EL (cell line): ENCODE data around the gene SYT8.
"Not testable (repeated sequence)": the region's sequence is repeated elsewhere in the genome, so short reads cannot be mapped to it uniquely, and the experiment has no call there.

Experiments
- DNase-seq: peaks from one replicate; pipeline ENCODE4 v3.0.0-alpha.2; 2016

Gene SYT8, protein sequence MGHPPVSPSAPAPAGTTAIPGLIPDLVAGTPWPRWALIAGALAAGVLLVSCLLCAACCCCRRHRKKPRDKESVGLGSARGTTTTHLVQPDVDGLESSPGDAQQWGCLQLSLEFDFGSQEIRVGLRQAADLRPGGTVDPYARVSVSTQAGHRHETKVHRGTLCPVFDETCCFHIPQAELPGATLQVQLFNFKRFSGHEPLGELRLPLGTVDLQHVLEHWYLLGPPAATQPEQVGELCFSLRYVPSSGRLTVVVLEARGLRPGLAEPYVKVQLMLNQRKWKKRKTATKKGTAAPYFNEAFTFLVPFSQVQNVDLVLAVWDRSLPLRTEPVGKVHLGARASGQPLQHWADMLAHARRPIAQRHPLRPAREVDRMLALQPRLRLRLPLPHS

GRCh38 chr11:1834779-1835670 lies at the start of gene SYT8:
Gene SYT8, plus strand, starts transcription at chr11:1834990. Its CDS starts 116 bp downstream, at chr11:1835106.
- no peak for DNase-seq

DNA sequence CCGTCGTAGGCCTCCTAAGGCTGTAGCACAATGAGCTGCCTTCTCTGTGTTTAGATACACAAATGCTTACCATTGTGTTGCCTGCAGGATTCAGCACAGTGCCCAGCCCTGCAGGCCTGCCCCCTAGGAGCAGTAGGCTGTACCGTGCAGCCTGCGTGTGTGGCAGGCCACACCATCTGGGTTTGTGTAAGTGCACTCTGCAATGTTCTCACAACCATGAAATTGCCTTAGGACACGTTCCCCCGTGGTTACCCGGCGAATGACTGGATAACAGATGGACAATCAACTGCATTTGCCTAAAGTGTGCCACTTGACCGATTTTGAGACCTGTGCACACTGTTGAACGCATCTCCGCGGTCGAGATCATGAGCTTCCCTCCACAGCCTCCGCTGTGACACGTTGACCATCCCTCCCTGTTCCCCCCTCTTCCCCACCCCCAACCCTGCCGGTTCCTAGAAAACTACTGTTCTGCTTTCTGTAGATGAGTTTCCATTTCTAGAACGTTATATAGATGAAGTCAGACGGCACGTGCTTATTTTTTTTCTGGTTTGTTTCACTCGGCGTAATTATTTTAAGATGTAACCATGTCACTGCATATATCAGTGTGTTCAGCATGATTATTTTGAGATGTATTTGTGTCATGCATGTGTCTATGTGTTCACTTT lies 48.9 kb upstream of the SYT8 start:
- DNase-seq = no peak

DNA sequence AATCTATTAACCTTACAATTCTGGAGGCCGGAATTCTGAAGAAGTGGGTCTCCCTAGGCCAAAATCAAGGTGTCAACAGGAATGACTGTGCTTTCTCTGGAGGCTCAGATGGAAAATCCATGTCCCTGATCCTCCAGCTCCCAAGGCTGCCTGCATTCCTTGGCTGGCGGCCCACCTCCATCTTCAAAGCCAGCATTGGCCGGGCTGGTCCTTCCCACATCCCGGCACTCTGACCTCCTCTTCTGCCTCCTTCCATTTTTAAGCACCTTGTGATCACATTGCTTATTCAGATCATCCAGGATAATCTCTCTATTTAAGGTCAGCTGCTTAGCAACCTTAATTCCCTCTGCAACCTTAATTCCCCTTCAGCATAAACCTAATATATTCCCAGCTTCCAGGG lies 48.3 kb upstream of the SYT8 start:
- no peak for DNase-seq

- no peak for DNase-seq
Measured at GRCh38 chr11:1791912-1792311, 42.9 kb upstream of the SYT8 start.

- DNase-seq = no peak
Measured at GRCh38 chr11:1792461-1792860, 42.3 kb upstream of the SYT8 start.

DNA sequence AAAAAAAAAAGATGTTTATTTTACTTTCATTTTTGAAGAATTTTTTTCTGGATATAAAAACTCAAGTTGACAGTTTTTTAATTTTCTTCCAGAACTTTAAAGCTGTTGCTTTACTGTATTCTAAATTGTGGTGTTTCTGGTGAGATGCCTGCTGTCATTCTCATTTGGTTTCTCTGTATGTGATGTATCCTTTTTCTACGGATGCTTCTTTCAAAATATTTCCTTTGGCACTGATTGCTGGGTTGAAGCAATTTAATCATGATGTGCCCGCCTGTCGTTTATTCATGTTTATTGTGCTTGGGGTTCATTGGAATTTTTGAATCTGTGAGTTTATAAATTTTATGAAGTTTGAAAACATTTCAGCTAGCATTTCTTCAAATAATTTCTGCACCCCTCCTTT lies 41.7 kb upstream of the SYT8 start:
- no peak for DNase-seq

- no peak for DNase-seq
Measured at GRCh38 chr11:1796413-1797011, 38.3 kb upstream of the SYT8 start.

- DNase-seq = no peak
Measured at GRCh38 chr11:1797391-1798125, 37.2 kb upstream of the SYT8 start.

GRCh38 chr11:1803246-1803645 lies 31.5 kb upstream of the SYT8 start:
- no peak for DNase-seq

DNA sequence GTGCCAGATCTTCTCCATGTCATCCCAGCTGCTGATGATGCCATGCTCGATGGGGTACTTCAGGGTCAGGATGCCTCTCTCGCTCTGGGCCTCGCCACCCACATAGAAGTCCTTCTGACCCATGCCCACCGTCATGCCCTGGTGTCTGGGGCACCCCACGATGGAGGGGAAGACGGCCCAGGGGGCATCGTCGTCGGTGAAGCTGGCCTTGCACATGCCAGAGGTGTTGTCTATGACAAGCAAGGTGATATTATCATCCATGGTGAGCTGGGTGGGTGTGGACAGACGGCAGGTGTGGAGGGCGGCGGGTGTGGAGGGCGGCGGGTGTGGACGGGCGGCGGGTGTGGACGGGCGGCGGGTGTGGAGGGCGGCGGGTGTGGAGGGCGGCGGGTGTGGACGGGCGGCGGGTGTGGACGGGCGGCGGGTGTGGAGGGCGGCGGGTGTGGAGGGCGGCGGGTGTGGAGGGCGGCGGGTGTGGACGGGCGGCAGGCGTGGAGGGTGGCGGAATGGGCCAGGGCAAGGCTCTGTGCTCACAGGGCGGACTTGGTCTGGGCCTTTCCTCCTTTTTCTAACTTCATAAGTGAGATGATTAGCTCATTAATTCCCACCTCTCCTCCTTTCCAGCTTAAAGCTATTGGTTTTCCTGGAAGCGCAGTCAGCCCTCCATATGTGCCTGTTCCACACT lies 30.8 kb upstream of the SYT8 start:
- DNase-seq = not testable (repeated sequence)

DNA sequence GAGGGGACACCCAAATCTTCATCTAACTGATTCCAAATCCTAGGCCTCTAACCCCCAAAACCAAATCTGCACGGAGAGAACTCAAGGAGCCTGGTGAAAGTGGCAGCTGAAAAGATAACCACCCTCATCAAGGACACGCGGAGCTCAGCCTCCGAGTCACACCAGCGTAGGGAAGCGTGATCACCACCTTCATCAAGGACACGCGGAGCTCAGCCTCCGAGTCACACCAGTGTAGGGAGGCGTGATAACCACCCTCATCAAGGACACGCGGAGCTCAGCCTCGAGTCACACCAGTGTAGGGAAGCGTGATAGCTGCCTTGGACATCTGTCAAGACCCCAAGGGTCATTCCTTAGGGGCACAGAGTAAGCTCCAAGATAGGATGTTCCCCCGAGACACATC lies 29.3 kb upstream of the SYT8 start:
- no peak for DNase-seq

DNA sequence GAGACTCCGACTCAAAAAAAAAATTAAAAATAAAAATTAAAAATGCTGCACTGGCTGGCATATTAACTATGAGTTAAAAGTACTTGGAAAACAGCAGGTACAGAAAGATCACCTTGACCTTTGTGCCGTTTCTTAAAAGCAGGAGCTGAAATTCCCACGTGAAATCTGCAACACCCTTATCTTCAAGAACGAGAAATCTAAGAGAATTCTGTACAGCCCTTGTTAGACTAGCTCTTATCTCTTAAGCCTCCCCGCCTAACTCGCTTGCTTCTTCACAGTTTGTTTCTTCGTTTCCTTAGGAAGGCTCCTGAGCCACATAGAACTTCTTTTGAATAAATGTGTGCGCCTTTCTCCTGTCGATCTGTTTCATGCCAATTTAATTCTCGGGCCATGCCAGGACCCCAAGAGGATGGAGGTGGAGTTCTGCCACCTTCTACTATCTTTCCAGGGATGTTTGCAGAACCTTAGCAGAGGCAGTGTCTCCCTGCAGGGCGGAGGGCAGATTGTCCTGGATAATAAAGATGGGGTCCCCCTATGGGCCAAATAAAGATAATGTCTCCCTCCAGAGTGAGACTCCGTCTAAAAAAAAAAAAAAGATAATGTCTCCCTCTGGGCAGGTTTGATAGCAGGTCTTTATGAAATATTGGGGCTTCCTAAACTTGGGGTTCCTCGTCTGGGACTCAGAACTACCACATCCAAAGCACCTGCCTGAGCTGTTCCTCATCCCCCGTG lies 27.4 kb upstream of the SYT8 start:
- DNase-seq = no peak

GRCh38 chr11:1810761-1811160 lies 24.0 kb upstream of the SYT8 start:
- DNase-seq = no peak

DNA sequence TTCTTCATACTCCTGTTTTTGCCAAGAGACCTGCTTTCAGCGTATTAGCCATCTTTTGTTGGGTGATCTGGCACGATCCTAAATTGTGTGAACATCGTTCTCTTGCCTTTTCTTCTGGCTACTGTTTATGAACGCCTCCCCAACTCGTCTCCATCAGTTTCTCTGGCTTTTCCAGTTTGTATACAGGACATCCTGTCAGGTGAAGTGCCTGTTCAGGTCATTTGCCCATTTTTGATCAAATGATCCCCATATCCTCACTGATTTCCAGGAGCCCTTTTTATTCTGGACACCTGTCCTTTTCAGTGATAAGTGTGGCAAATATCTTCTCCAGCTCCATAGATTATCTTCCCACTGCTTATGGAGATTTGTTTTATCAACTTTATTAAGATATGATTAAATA lies 22.5 kb upstream of the SYT8 start:
- no peak for DNase-seq

GRCh38 chr11:1812801-1813200 lies 22.0 kb upstream of the SYT8 start:
- no peak for DNase-seq

DNA sequence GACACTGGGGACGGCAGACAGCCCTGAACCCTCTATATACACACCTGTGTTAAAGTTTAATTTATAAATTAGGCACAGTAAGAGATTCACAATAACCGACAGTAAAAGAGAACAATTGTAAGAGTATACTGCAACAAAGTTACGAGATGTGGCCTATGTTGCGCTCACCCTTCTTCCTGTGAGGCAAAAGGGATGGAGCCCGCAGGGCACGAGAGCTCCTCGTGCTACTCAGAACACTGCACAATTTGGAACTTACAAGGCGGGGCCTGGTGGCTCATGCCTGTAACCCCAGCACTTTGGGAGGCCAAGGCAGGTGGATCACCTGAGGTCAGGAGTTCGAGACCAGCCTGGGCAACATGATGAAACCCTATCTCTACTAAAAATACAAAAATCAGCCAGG lies 21.4 kb upstream of the SYT8 start:
- DNase-seq = not testable (repeated sequence)

- DNase-seq = no peak
Measured at GRCh38 chr11:1814691-1815090, 20.1 kb upstream of the SYT8 start.

- DNase-seq = no peak
Measured at GRCh38 chr11:1815311-1815710, 19.5 kb upstream of the SYT8 start.

DNA sequence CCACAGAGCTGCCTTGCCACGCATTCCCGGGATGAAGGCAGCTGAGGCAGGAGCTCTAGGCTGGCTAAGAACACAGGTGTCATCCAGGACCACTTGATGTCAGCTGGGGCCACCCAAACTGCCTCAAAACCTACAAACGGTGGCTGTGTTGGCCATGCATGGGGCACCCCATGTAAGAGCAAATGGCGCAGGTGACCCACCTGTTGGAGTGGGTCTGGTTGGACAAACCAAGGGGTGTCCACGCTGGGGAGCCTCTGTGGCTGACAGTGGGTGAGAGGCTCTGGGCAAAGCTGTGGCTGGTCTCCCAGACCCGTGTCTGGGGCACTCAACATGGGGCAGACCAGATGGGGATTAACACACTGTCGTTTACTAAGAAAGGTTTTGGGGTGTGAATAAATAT lies 19.0 kb upstream of the SYT8 start:
- DNase-seq = no peak

DNA sequence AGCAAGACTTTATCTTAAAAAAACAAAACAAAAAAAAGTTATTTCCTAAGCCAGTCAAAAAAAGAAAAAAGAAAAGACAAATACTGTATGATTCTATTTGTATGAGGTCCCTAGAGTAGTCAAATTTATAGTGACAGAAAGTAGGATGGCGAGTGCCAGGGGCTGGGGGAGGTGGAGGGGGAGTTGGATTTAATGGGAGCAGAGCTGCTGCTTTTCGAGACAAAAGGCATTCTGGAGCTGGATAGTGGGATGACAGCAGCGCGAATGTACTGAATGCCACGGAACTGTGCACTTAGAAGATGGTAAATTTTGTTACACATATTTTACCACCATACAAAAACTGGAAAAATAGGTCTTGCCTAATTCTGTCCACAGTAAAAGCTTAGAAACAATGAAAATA lies 17.8 kb upstream of the SYT8 start:
- DNase-seq = no peak

- no peak for DNase-seq
Measured at GRCh38 chr11:1817511-1817910, 17.3 kb upstream of the SYT8 start.
